HCT116 (cell line): Measurements from ENCODE around the gene CXCL8. TPM values are rescaled to one million over a fixed set of nuclear protein-coding genes. Genes with fewer than 3 reads are reported as not detected.
"Not testable (repeated sequence)": the region's sequence is repeated elsewhere in the genome, so short reads cannot be mapped to it uniquely, and the experiment has no call there.

Experiments
- ATAC-seq: fragments of 200-7000 bp; cut with Tn5 transposase; 2 replicates; pipeline ENCODE4 v1.9.1; 2020; ENCODE audit warnings: mild to moderate bottlenecking, moderate library complexity
- Bru-seq: library from RNA; stranded (reverse); fragments of 400-500 nt; gene quantifications from one replicate; lab custom pipeline; 2021; lab: Mats Ljungman, UMichigan
- BruChase-seq, 2 experiments: library from RNA; stranded (reverse); fragments of 400-500 nt; gene quantifications; one replicate each; lab custom pipeline; 2021; lab: Mats Ljungman, UMichigan
- BruUV-seq: library from RNA; stranded (reverse); fragments of 400-500 nt; replicated peaks from 2 replicates; lab custom pipeline; 2021; lab: Mats Ljungman, UMichigan
- CTCF ChIA-PET: fragments of 300-600 bp; sonication (Branson Sonifier 250); formaldehyde crosslinking; loops from one replicate; lab custom pipeline; 2021; ENCODE audit warnings: antibody characterized with exemption; lab: Charles Lee
- POLR2A ChIA-PET: fragments of 300-600, 350-600 bp; sonication (Branson Sonifier 250); formaldehyde crosslinking; loops from one replicate; lab custom pipeline; 2021; ENCODE audit warnings: antibody characterized with exemption; lab: Charles Lee
- RAD21 ChIA-PET, 2 experiments: fragments of 300-600 bp; sonication (Branson Sonifier 250); formaldehyde crosslinking; loops; one replicate each; lab custom pipeline; 2023; ENCODE audit warnings: low total read pairs in 2 of 2; ENCODE audit not compliant: uncharacterized antibody in 2 of 2, unreplicated experiment in 2 of 2, low non-redundant PET in 1 of 2; lab: Charles Lee
- DNase-seq: peaks from one replicate; pipeline ENCODE4 v3.0.0-alpha.2; 2010; ENCODE audit warnings: low read depth, low spot score
- H2AFZ ChIP-seq: fragments of 200-600 bp; shearing (Covaris generic), sonication (generic); 2 replicates; pipeline ENCODE4 v1.6.1; 2017; ENCODE audit warnings: low read depth, mixed run types, mixed read lengths, antibody characterized with exemption, low read length; ENCODE audit not compliant: poor library complexity, severe bottlenecking
- H3K27ac ChIP-seq: 2 replicates; pipeline ENCODE4 v1.5.1; 2012; ENCODE audit warnings: low read depth, low read length
- H3K27me3 ChIP-seq: fragments of 200-600 bp; sonication (generic); 2 replicates; pipeline ENCODE4 v1.6.1; 2016; ENCODE audit warnings: mixed run types, low read length, mixed read lengths; ENCODE audit not compliant: insufficient read depth
- H3K36me3 ChIP-seq, 2 experiments: fragments of 200-500 bp in 1 of 2; fragments of 200-600 bp in 1 of 2; sonication (Bioruptor generic) in 1 of 2; sonication (generic) in 1 of 2; 2 replicates each; pipeline versions ENCODE4 v1.5.1 to v1.6.1; 2014 to 2016; ENCODE audit warnings: low read length in 2 of 2, inconsistent platforms in 1 of 2, mixed read lengths in 1 of 2, mixed run types in 1 of 2; ENCODE audit not compliant: insufficient read depth in 2 of 2, control insufficient read depth in 1 of 2
- H3K4me1 ChIP-seq, 2 experiments: fragments of 200-600 bp in 1 of 2; sonication (generic) in 1 of 2; 2 replicates each; pipeline versions ENCODE4 v1.5.1 to v1.6.1; 2012 to 2017; ENCODE audit warnings: low read length in 2 of 2, inconsistent platforms in 1 of 2, mild to moderate bottlenecking in 1 of 2, mixed read lengths in 1 of 2, mixed run types in 1 of 2, moderate library complexity in 1 of 2; ENCODE audit not compliant: insufficient read depth in 2 of 2, control insufficient read depth in 1 of 2
- H3K4me2 ChIP-seq: fragments of 200-600 bp; sonication (generic); 2 replicates; pipeline ENCODE4 v1.6.1; 2017; ENCODE audit warnings: mixed run types, low read length, mixed read lengths
- H3K4me3 ChIP-seq, 2 experiments: fragments of 200-600 bp in 1 of 2; sonication (generic) in 1 of 2; replicated peaks in 1 of 2; 2 replicates each; pipeline ENCODE4 v1.5.1; 2011 to 2016; ENCODE audit warnings: low read length in 2 of 2, control low read depth in 1 of 2, low read depth in 1 of 2, mild to moderate bottlenecking in 1 of 2, mixed read lengths in 1 of 2, mixed run types in 1 of 2
- H3K79me2 ChIP-seq: fragments of 200-600 bp; sonication (generic); 2 replicates; pipeline ENCODE4 v1.6.1; 2017; ENCODE audit warnings: mild to moderate bottlenecking, mixed run types, low read length, moderate library complexity, mixed read lengths; ENCODE audit not compliant: insufficient read depth
- H3K9ac ChIP-seq: fragments of 200-600 bp; sonication (generic); 2 replicates; pipeline ENCODE4 v1.6.1; 2016; ENCODE audit warnings: low read length, mixed read lengths
- H3K9me2 ChIP-seq: fragments of 200-600 bp; sonication (generic), shearing (Covaris generic); 2 replicates; pipeline ENCODE4 v1.6.1; 2017; ENCODE audit warnings: mixed run types, mild to moderate bottlenecking, moderate library complexity; ENCODE audit not compliant: insufficient read depth
- H3K9me3 ChIP-seq, 2 experiments: fragments of 200-500 bp in 1 of 2; fragments of 200-600 bp in 1 of 2; sonication (Bioruptor generic) in 1 of 2; sonication (generic) in 1 of 2; 2 replicates each; pipeline ENCODE4 v1.6.1; 2014 to 2017; ENCODE audit warnings: low read length in 2 of 2, mixed read lengths in 2 of 2, inconsistent platforms in 1 of 2, low read depth in 1 of 2, mild to moderate bottlenecking in 1 of 2, mixed run types in 1 of 2, moderate library complexity in 1 of 2; ENCODE audit not compliant: control insufficient read depth in 1 of 2, insufficient read depth in 1 of 2
- H4K20me1 ChIP-seq: fragments of 200-600 bp; sonication (generic), shearing (Covaris generic); 2 replicates; pipeline ENCODE4 v1.6.1; 2017; ENCODE audit warnings: mixed run types, mild to moderate bottlenecking, moderate library complexity; ENCODE audit not compliant: insufficient read depth
- CBX3 ChIP-seq: IDR thresholded peaks from 2 replicates; pipeline ENCODE4 v1.6.1; 2012; ENCODE audit warnings: low read depth
- CEBPB ChIP-seq: IDR thresholded peaks from 2 replicates; pipeline ENCODE4 v1.6.1; 2012; ENCODE audit warnings: low read depth
- EGR1 ChIP-seq: IDR thresholded peaks from 2 replicates; pipeline ENCODE4 v1.6.1; 2012; ENCODE audit warnings: low read depth
- ELF1 ChIP-seq: IDR thresholded peaks from 2 replicates; pipeline ENCODE4 v1.6.1; 2012; ENCODE audit warnings: low read depth, borderline replicate concordance
- EZH2phosphoT487 ChIP-seq: fragments of 200-600 bp; IDR thresholded peaks from 2 replicates; pipeline ENCODE4 v1.6.1; 2018; ENCODE audit warnings: antibody characterized with exemption, borderline replicate concordance
- FOSL1 ChIP-seq: IDR thresholded peaks from 2 replicates; pipeline ENCODE4 v1.6.1; 2012; ENCODE audit warnings: low read depth
- JUND ChIP-seq: IDR thresholded peaks from 2 replicates; pipeline ENCODE4 v1.6.1; 2012
- POLR2AphosphoS5 ChIP-seq: IDR thresholded peaks from 2 replicates; pipeline ENCODE4 v1.6.1; 2011; ENCODE audit warnings: mild to moderate bottlenecking, low read depth, low read length, moderate library complexity
- RAD21 ChIP-seq: IDR thresholded peaks from 2 replicates; pipeline ENCODE4 v1.6.1; 2012; ENCODE audit warnings: low read depth, mild to moderate bottlenecking
- SIN3A ChIP-seq: IDR thresholded peaks from 2 replicates; pipeline ENCODE4 v1.6.1; 2012; ENCODE audit warnings: low read depth
- SP1 ChIP-seq: IDR thresholded peaks from 2 replicates; pipeline ENCODE4 v1.6.1; 2012; ENCODE audit warnings: low read depth
- SRF ChIP-seq: IDR thresholded peaks from 2 replicates; pipeline ENCODE4 v1.6.1; 2012; ENCODE audit warnings: low read depth
- TCF7L2 ChIP-seq: IDR thresholded peaks from 2 replicates; pipeline ENCODE4 v1.7.0; 2011; ENCODE audit warnings: borderline replicate concordance, inconsistent platforms; ENCODE audit not compliant: insufficient read depth, insufficient read length; ENCODE audit errors: extremely low read depth
- YY1 ChIP-seq: IDR thresholded peaks from 2 replicates; pipeline ENCODE4 v1.6.1; 2011; ENCODE audit warnings: low read length, low read depth, moderate library complexity, mild to moderate bottlenecking; ENCODE audit not compliant: insufficient replicate concordance; ENCODE audit errors: extremely low read depth
- ZFX ChIP-seq: fragments of 450-650 bp; IDR thresholded peaks from 2 replicates; pipeline ENCODE4 v1.6.1; 2017
- ZNF274 ChIP-seq: fragments of 200-500 bp; sonication (Bioruptor generic); IDR thresholded peaks from 2 replicates; pipeline ENCODE4 v1.6.1; 2014; ENCODE audit warnings: mild to moderate bottlenecking, low read depth, low read length, inconsistent platforms
- intact Hi-C: fragments of 100-400 bp; cut with micrococcal nuclease; formaldehyde crosslinking; loops from 2 replicates; pipeline ENCODE4 v1.10.0; 2022
- long read RNA-seq: library from polyadenylated mRNA; unstranded; transcript quantifications from one replicate; pipeline ENCODE4 v2.0.0, GENCODE V29; 2021; ENCODE audit not compliant: unreplicated experiment
- polyA plus RNA-seq: library from polyadenylated mRNA; unstranded; fragments of >200 nt; gene quantifications from 2 replicates; pipeline ENCODE4 v1.2.1, GENCODE V29; 2012; ENCODE audit warnings: missing spikeins
- total RNA-seq: library from RNA; stranded (reverse); gene quantifications from one replicate; pipeline ENCODE4 v1.2.1, GENCODE V29; 2021; ENCODE audit not compliant: unreplicated experiment
- TF ChIP-seq, protein P1 (sequence below), 3 experiments: fragments of 200-600 bp in 1 of 3; sonication (generic) in 1 of 3; IDR thresholded peaks in 2 of 3; conservative IDR thresholded peaks in 1 of 3; 2 replicates each; pipeline ENCODE4 v1.5.1; 2012 to 2017; ENCODE audit warnings: low read depth in 2 of 3, low read length in 2 of 3, antibody characterized with exemption in 1 of 3, borderline replicate concordance in 1 of 3, control low read depth in 1 of 3, mild to moderate bottlenecking in 1 of 3, mixed read lengths in 1 of 3, mixed run types in 1 of 3, moderate library complexity in 1 of 3; ENCODE audit not compliant: insufficient read depth in 1 of 3
- TF ChIP-seq, protein P2 (sequence below): IDR thresholded peaks from 2 replicates; pipeline ENCODE4 v1.6.1; 2012
- TF ChIP-seq, protein P3 (sequence below): IDR thresholded peaks from 2 replicates; pipeline ENCODE4 v1.6.1; 2012

Gene CXCL8
- total RNA-seq, result 1.8 TPM
- polyA plus RNA-seq, result 2.3 and 2.5 TPM in 2 replicates
- percentile 68 among the genes with signal in this experiment for Bru-seq, nascent RNA
- BruChase-seq, experiment 1, labeled RNA remaining after a 6-hour chase, result percentile 60 among the genes with signal in this experiment
- BruChase-seq, experiment 2, labeled RNA remaining after a 2-hour chase, result percentile 65 among the genes with signal in this experiment
- long read RNA-seq, partial matches to known transcripts, result 0 of 4 reads
- long read RNA-seq, other reads (novel, unspliced or antisense), result 0 of 4 reads

DNA sequence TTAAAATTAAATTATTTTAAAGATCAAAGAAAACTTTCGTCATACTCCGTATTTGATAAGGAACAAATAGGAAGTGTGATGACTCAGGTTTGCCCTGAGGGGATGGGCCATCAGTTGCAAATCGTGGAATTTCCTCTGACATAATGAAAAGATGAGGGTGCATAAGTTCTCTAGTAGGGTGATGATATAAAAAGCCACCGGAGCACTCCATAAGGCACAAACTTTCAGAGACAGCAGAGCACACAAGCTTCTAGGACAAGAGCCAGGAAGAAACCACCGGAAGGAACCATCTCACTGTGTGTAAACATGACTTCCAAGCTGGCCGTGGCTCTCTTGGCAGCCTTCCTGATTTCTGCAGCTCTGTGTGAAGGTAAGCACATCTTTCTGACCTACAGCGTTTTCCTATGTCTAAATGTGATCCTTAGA is at the start of gene CXCL8:
TSS of gene CXCL8 (plus strand) at position 217 of the 426 bp plus-strand sequence. CDS start at position 307, 90 bp downstream.
- Histone ChIP-seq H3K4me1 (peaks cover 13 to 18% of the 10 kb centered on the region in 2 experiments; a peak in 3 of 4 replicates), H4K20me1 (no peaks in the 10 kb centered on the region), H3K36me3 (no peaks in the 10 kb centered on the region), H3K4me2 (peak within 1 kb of the TSS; percentile 84), H3K9ac (no peak within 1 kb of the TSS), H3K79me2 (no peaks in the 10 kb centered on the region), H3K27me3 (no peaks in the 10 kb centered on the region)
- ChIA-PET CTCF (interaction anchor here (0.6 to 1.4 kb wide), 2 partner anchors 11 to 124 kb away, joined by 3 read pairs; no protein-coding TSS in a partner anchor), POLR2A (interaction anchor here (0.7 kb wide), 1 partner anchor 36 kb away, joined by 3 read pairs; no protein-coding TSS in a partner anchor)
- no TSS peak for BruUV-seq
- peak; percentile 82 for ATAC-seq
- TF ChIP-seq CEBPB (peak; percentile 73), TCF7L2 (peak; percentile 81), ELF1 (no peak; the same call in 1 of the 2 replicates), FOSL1 (peak; percentile 61), SIN3A (0 out of 2 replicates have a peak, but pooled peaks have one; percentile 50), JUND (peak; percentile 78), EGR1 (no peak), ZFX (no peak), CBX3 (peak; percentile 52; the same call in 1 of the 2 replicates), RAD21 (no peak), EZH2phosphoT487 (no peak), POLR2AphosphoS5 (peak; percentile 47), SRF (0 out of 2 replicates have a peak, but pooled peaks have one; percentile 17), ZNF274 (no peak), YY1 (no peak), SP1 (peak; percentile 66; the same call in 1 of the 2 replicates)
- TF ChIP-seq, protein P1, sequence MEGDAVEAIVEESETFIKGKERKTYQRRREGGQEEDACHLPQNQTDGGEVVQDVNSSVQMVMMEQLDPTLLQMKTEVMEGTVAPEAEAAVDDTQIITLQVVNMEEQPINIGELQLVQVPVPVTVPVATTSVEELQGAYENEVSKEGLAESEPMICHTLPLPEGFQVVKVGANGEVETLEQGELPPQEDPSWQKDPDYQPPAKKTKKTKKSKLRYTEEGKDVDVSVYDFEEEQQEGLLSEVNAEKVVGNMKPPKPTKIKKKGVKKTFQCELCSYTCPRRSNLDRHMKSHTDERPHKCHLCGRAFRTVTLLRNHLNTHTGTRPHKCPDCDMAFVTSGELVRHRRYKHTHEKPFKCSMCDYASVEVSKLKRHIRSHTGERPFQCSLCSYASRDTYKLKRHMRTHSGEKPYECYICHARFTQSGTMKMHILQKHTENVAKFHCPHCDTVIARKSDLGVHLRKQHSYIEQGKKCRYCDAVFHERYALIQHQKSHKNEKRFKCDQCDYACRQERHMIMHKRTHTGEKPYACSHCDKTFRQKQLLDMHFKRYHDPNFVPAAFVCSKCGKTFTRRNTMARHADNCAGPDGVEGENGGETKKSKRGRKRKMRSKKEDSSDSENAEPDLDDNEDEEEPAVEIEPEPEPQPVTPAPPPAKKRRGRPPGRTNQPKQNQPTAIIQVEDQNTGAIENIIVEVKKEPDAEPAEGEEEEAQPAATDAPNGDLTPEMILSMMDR (IDR thresholded peaks at IDR 0.05 in 2 of 3, conservative IDR thresholded peaks at IDR 0.05 in 1 of 3; ENCODE audit: borderline replicate concordance in 1 of 3, insufficient read depth in 1 of 3, low read depth in 2 of 3, low read length in 2 of 3), result no peak
- TF ChIP-seq, protein P2, sequence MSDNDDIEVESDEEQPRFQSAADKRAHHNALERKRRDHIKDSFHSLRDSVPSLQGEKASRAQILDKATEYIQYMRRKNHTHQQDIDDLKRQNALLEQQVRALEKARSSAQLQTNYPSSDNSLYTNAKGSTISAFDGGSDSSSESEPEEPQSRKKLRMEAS, result peak; percentile 26; the same call in 1 of the 2 replicates
- TF ChIP-seq, protein P3, sequence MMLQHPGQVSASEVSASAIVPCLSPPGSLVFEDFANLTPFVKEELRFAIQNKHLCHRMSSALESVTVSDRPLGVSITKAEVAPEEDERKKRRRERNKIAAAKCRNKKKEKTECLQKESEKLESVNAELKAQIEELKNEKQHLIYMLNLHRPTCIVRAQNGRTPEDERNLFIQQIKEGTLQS, result peak; percentile 58; the same call in 1 of the 2 replicates
- TF ChIP-seq, all 23 proteins: peak for 11
- H2AFZ ChIP-seq, result peak within 1 kb of the TSS; percentile 99
- DNase-seq, result peak; percentile 76
- no peaks in the 10 kb centered on the region for H3K9me3 ChIP-seq
- H3K27ac ChIP-seq, result peak within 1 kb of the TSS; percentile 59
- H3K4me3 ChIP-seq, result peak within 1 kb of the TSS; percentile 30 to 47
- peaks cover 2% of the 10 kb centered on the region; the same call in 1 of the 2 replicates for H3K9me2 ChIP-seq
- intact Hi-C loops, result no loop called here
- RAD21 ChIA-PET, result no interaction called here

DNA sequence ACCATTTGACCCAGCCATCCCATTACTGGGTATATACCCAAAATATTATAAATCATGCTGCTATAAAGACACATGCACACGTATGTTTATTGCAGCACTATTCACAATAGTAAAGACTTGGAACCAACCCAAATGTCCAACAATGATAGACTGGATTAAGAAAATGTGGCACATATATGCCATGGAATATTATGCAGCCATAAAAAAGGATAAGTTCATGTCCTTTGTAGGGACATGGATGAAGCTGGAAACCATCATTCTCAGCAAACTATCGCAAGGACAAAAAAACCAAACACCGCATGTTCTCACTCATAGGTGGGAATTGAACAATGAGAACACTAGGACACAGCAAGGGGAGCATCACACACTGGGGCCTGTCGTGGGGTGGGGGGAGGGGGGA is 49.2 kb upstream of the CXCL8 start:
- POLR2A ChIA-PET, DNase-seq, ATAC-seq, H2AFZ ChIP-seq, H3K4me3 ChIP-seq, H3K27me3 ChIP-seq, H3K4me2 ChIP-seq, CTCF ChIA-PET, H3K9ac ChIP-seq, H3K79me2 ChIP-seq, BruUV-seq, H3K36me3 ChIP-seq, H3K9me3 ChIP-seq, RAD21 ChIA-PET, H3K27ac ChIP-seq, intact Hi-C loops, H3K9me2 ChIP-seq, H4K20me1 ChIP-seq, H3K4me1 ChIP-seq: not testable (repeated sequence)
